A549 (cell line): Measurements from ENCODE around the gene MED23. TPM values are rescaled to one million over a fixed set of nuclear protein-coding genes. Genes with fewer than 3 reads are reported as not detected.

Experiments used
- ATAC-seq, 2 experiments: fragments of 200-7000 bp in 1 of 2; fragments of >200 bp in 1 of 2; cut with Nextera tagmentation in 1 of 2; cut with Tn5 transposase in 1 of 2; 3 replicates each; pipeline versions ENCODE4 v1.8.0 to v1.9.1; 2018 to 2020; ENCODE audit warnings: mild to moderate bottlenecking in 1 of 2, moderate library complexity in 1 of 2
- CTCF ChIA-PET: fragments of 300-600 bp; sonication (Branson Sonifier 250); formaldehyde crosslinking; extraction: SDS; loops from one replicate; lab custom pipeline; 2021; ENCODE audit warnings: antibody characterized with exemption, inconsistent platforms; lab: Yijun Ruan, JAX
- POLR2A ChIA-PET: fragments of 350-600 bp; formaldehyde crosslinking; extraction: SDS; loops from one replicate; lab custom pipeline; 2021; ENCODE audit warnings: antibody characterized with exemption, inconsistent platforms; lab: Yijun Ruan, JAX
- DNase-seq, 2 experiments: peaks; one replicate each; pipeline versions ENCODE4 v3.0.0 to v3.0.0-alpha.2; 2011 to 2016; ENCODE audit warnings: low read depth in 1 of 2, low spot score in 1 of 2
- FAIRE-seq: peaks from 2 replicates; lab custom pipeline; 2011; peaks lifted over from hg19 to GRCh38; lab: Jason Lieb, UNC
- H3K27ac ChIP-seq, 2 experiments: fragments of >200 bp; sonication (Bioruptor Twin); formaldehyde crosslinking; 3 replicates each; pipeline ENCODE4 v1.5.1; 2016 to 2017
- H3K4me1 ChIP-seq: fragments of >200 bp; sonication (Bioruptor Twin); formaldehyde crosslinking; 3 replicates; pipeline ENCODE4 v1.6.1; 2016
- H3K4me2 ChIP-seq: fragments of >200 bp; sonication (Bioruptor Twin); formaldehyde crosslinking; 3 replicates; pipeline ENCODE4 v1.6.1; 2016
- H3K4me3 ChIP-seq: fragments of >200 bp; sonication (Bioruptor Twin); formaldehyde crosslinking; 3 replicates; pipeline ENCODE4 v1.5.1; 2016
- H3K9me3 ChIP-seq: fragments of >200 bp; sonication (Bioruptor Twin); formaldehyde crosslinking; 3 replicates; pipeline ENCODE4 v1.6.1; 2016
- ATOH8 ChIP-seq: fragments of 250-450 bp; sonication (Bioruptor Pico); IDR thresholded peaks from 2 replicates; pipeline ENCODE4 v1.5.0; 2020; ENCODE audit warnings: low read depth, mild to moderate bottlenecking, moderate library complexity
- BCL3 ChIP-seq: fragments of >200 bp; sonication (Bioruptor Twin); formaldehyde crosslinking; IDR thresholded peaks from 3 replicates; pipeline ENCODE4 v1.6.1; 2016
- CBX8 ChIP-seq: fragments of 200-600 bp; sonication (generic); IDR thresholded peaks from 2 replicates; pipeline ENCODE4 v1.6.1; 2016
- CHD4 ChIP-seq: fragments of 200-600 bp; sonication (generic); IDR thresholded peaks from 2 replicates; pipeline ENCODE4 v1.6.1; 2016; ENCODE audit warnings: antibody characterized with exemption, mild to moderate bottlenecking, borderline replicate concordance
- EHF ChIP-seq: fragments of 250-450 bp; sonication (Bioruptor Pico); IDR thresholded peaks from 2 replicates; pipeline ENCODE4 v1.5.0; 2020; ENCODE audit warnings: mild to moderate bottlenecking
- EHMT2 ChIP-seq: fragments of 200-600 bp; sonication (generic); IDR thresholded peaks from 2 replicates; pipeline ENCODE4 v1.6.1; 2016; ENCODE audit warnings: antibody characterized with exemption, low read depth, mild to moderate bottlenecking, moderate library complexity
- ELK1 ChIP-seq: fragments of 150-350 bp; IDR thresholded peaks from 2 replicates; pipeline ENCODE4 v1.6.1; 2014; ENCODE audit warnings: low read depth, mild to moderate bottlenecking, low read length
- FOXS1 ChIP-seq: fragments of 250-450 bp; sonication (Bioruptor Pico); IDR thresholded peaks from 2 replicates; pipeline ENCODE4 v1.5.0; 2020; ENCODE audit warnings: mild to moderate bottlenecking, moderate library complexity
- KDM5A ChIP-seq: fragments of 200-600 bp; sonication (generic); IDR thresholded peaks from 2 replicates; pipeline ENCODE4 v1.6.1; 2016; ENCODE audit warnings: antibody characterized with exemption, mild to moderate bottlenecking
- MAZ ChIP-seq: fragments of 150-350 bp; IDR thresholded peaks from 2 replicates; pipeline ENCODE4 v1.6.1; 2014; ENCODE audit warnings: antibody characterized with exemption, low read depth, low read length, borderline replicate concordance
- MYC ChIP-seq: IDR thresholded peaks from 2 replicates; pipeline ENCODE4 v1.6.1; 2012; ENCODE audit warnings: mild to moderate bottlenecking, inconsistent platforms, low read length, improper control_type of control experiment, borderline replicate concordance
- NFE2L2 ChIP-seq: fragments of 150-350 bp; conservative IDR thresholded peaks from 2 replicates; pipeline ENCODE4 v1.6.1; 2014; ENCODE audit warnings: low read length
- PBX3 ChIP-seq: IDR thresholded peaks from 2 replicates; pipeline ENCODE4 v1.6.1; 2012
- POLR2AphosphoS2 ChIP-seq: conservative IDR thresholded peaks from 2 replicates; pipeline ENCODE4 v1.6.1; 2012; ENCODE audit warnings: low read length, improper control_type of control experiment, inconsistent platforms
- RAD21 ChIP-seq, 2 experiments: fragments of >200 bp in 1 of 2; sonication (Bioruptor Twin) in 1 of 2; formaldehyde crosslinking in 1 of 2; IDR thresholded peaks in 1 of 2; conservative IDR thresholded peaks in 1 of 2; 2 replicates in 1 of 2; 3 replicates in 1 of 2; pipeline ENCODE4 v1.6.1; 2012 to 2018; ENCODE audit warnings: inconsistent platforms in 1 of 2
- REST ChIP-seq: fragments of 200-600 bp; sonication (generic); IDR thresholded peaks from 2 replicates; pipeline ENCODE4 v1.6.1; 2016; ENCODE audit warnings: antibody characterized with exemption, mild to moderate bottlenecking, moderate library complexity
- RNF2 ChIP-seq: fragments of 200-600 bp; sonication (generic); IDR thresholded peaks from 2 replicates; pipeline ENCODE4 v1.6.1; 2016; ENCODE audit warnings: low read depth, mild to moderate bottlenecking, antibody characterized with exemption, moderate library complexity, borderline replicate concordance
- TFCP2L1 ChIP-seq: fragments of 250-450 bp; sonication (Bioruptor Pico); IDR thresholded peaks from 2 replicates; pipeline ENCODE4 v1.5.0; 2021; ENCODE audit warnings: mild to moderate bottlenecking
- ZFP36 ChIP-seq: fragments of 450-650 bp; IDR thresholded peaks from 2 replicates; pipeline ENCODE4 v1.6.1; 2014; ENCODE audit warnings: borderline replicate concordance; ENCODE audit not compliant: partially characterized antibody
- ZSCAN20 ChIP-seq: fragments of 250-450 bp; sonication (Bioruptor Pico); IDR thresholded peaks from 2 replicates; pipeline ENCODE4 v1.8.0; 2022; ENCODE audit warnings: mild to moderate bottlenecking, moderate library complexity
- WGBS: methylation state at CpG from one replicate; pipeline ENCODE4 v1.1.6; 2017; ENCODE audit errors: missing lambda C conversion rate; 5-methylcytosine and 5-hydroxymethylcytosine counted together
- polyA plus RNA-seq, 4 experiments: library from polyadenylated mRNA; depleted of rRNA in 3 of 4; stranded (reverse); fragments of >200 nt; fragmentation: RNase III in 1 of 4; extraction: RNeasy Plus Mini Kit Qiagen cat#74134 plus additional on column Dnase treatment in 1 of 4; gene quantifications; 2 replicates in 3 of 4; 3 replicates in 1 of 4; pipeline ENCODE4 v1.2.3, GENCODE V29; 2011 to 2017

Gene MED23
- polyA plus RNA-seq, 2 of the 4 experiments (the other 2 are of a cell fraction), result 7.6 to 23.1 TPM

GRCh38 chr6:131657222-131657621 lies 29.2 kb upstream of the MED23 start (continued):
- TF ChIP-seq PBX3 (no peak), ZFP36 (no peak)

GRCh38 chr6:131656667-131657066 lies 28.6 kb upstream of the MED23 start:
- ATAC-seq, result no peak
- CTCF ChIA-PET, result interaction anchor here (0.6 kb wide), 1 partner anchor 640 kb away, joined by 3 read pairs; no protein-coding TSS in a partner anchor
- whole genome bisulfite sequencing, result 89% methylated on average over 2 of the region's 3 CpGs
- DNase-seq, result no peak
- H3K4me1 ChIP-seq, result peaks cover 3% of the 10 kb centered on the region; the same call in 1 of the 3 replicates
- H3K4me3 ChIP-seq, result no peak overlapping the region
- TF ChIP-seq POLR2AphosphoS2 (no peak), CBX8 (no peak), NFE2L2 (no peak), ZSCAN20 (CRISPR knock-in tag) (no peak), BCL3 (no peak), REST (no peak), FOXS1 (CRISPR knock-in tag) (no peak), ELK1 (no peak), EHF (CRISPR knock-in tag) (no peak), ATOH8 (CRISPR knock-in tag) (no peak), KDM5A (no peak), RNF2 (no peak), CHD4 (no peak), MAZ (no peak), TFCP2L1 (CRISPR knock-in tag) (no peak), EHMT2 (no peak), MYC (no peak), RAD21 (conservative IDR thresholded peaks at IDR 0.05 in 1 of 2, IDR thresholded peaks at IDR 0.05 in 1 of 2) (no peak)
- H3K9me3 ChIP-seq, result no peaks in the 10 kb centered on the region
- no peak for FAIRE-seq
- no peak overlapping the region for H3K4me2 ChIP-seq
- POLR2A ChIA-PET, result no interaction called here
- H3K27ac ChIP-seq, result no peak overlapping the region
